HEK293 (cell line): ENCODE results near the gene JAK3.
"Not testable (repeated sequence)": the region's sequence is repeated elsewhere in the genome, so short reads cannot be mapped to it uniquely, and the experiment has no call there.

Experiments
- CTCF ChIA-PET: fragments of 350-600 bp; formaldehyde crosslinking; extraction: SDS; loops from one replicate; lab custom pipeline; 2021; ENCODE audit warnings: antibody characterized with exemption; lab: Yijun Ruan, JAX
- POLR2A ChIA-PET: fragments of 300-600 bp; formaldehyde crosslinking; extraction: SDS; loops from one replicate; lab custom pipeline; 2020; ENCODE audit warnings: antibody characterized with exemption, inconsistent platforms; lab: Yijun Ruan, JAX
- H3K27ac ChIP-seq: fragments of 200-500 bp; sonication (Bioruptor generic); 2 replicates; pipeline ENCODE4 v1.5.1; 2014; ENCODE audit warnings: low read depth, low read length, control low read depth, inconsistent platforms; ENCODE audit errors: extremely low read depth
- H3K36me3 ChIP-seq, 2 experiments: fragments of 200-500 bp in 1 of 2; sonication (Bioruptor generic) in 1 of 2; 1 replicate in 1 of 2; 2 replicates in 1 of 2; pipeline ENCODE4 v1.5.1; 2014 to 2017; ENCODE audit warnings: inconsistent platforms in 2 of 2, low read length in 2 of 2; ENCODE audit not compliant: control insufficient read depth in 2 of 2, insufficient read depth in 1 of 2
- H3K4me1 ChIP-seq: fragments of 200-500 bp; sonication (Bioruptor generic); 2 replicates; pipeline ENCODE4 v1.5.1; 2014; ENCODE audit warnings: mild to moderate bottlenecking, low read length, inconsistent platforms; ENCODE audit not compliant: control insufficient read depth, insufficient read depth
- H3K4me3 ChIP-seq: 2 replicates; pipeline ENCODE4 v1.5.1; 2011; ENCODE audit warnings: low read depth, mild to moderate bottlenecking, control low read depth, low read length, moderate library complexity
- H3K9me3 ChIP-seq: fragments of 200-500 bp; sonication (Bioruptor generic); 2 replicates; pipeline ENCODE4 v1.5.1; 2014; ENCODE audit warnings: low read depth, low read length, inconsistent platforms; ENCODE audit not compliant: control insufficient read depth, insufficient read depth
- EGR2 ChIP-seq: fragments of 450-650 bp; formaldehyde crosslinking; IDR thresholded peaks from 2 replicates; pipeline ENCODE4 v1.5.1; 2016; ENCODE audit warnings: low read depth, missing biosample characterization, missing genetic modification characterization
- KLF1 ChIP-seq: fragments of 450-650 bp; formaldehyde crosslinking; IDR thresholded peaks from 2 replicates; pipeline ENCODE4 v1.5.1; 2016; ENCODE audit warnings: missing biosample characterization, missing genetic modification characterization
- KLF10 ChIP-seq: fragments of 450-650 bp; IDR thresholded peaks from 2 replicates; pipeline ENCODE4 v1.5.1; 2018; ENCODE audit warnings: missing biosample characterization, mild to moderate bottlenecking, missing genetic modification characterization
- KLF8 ChIP-seq: fragments of 450-650 bp; formaldehyde crosslinking; IDR thresholded peaks from 2 replicates; pipeline ENCODE4 v1.5.1; 2016; ENCODE audit warnings: missing biosample characterization, missing genetic modification characterization
- KLF9 ChIP-seq: fragments of 450-650 bp; formaldehyde crosslinking; IDR thresholded peaks from 2 replicates; pipeline ENCODE4 v1.5.1; 2016; ENCODE audit warnings: missing biosample characterization, missing genetic modification characterization, low read depth
- PRDM10 ChIP-seq: fragments of 450-650 bp; formaldehyde crosslinking; IDR thresholded peaks from 2 replicates; pipeline ENCODE4 v1.5.1; 2016; ENCODE audit warnings: missing biosample characterization, missing genetic modification characterization
- SCRT1 ChIP-seq: fragments of 450-650 bp; formaldehyde crosslinking; IDR thresholded peaks from 2 replicates; pipeline ENCODE4 v1.5.1; 2016; ENCODE audit warnings: missing biosample characterization, missing genetic modification characterization, borderline replicate concordance
- SP2 ChIP-seq: fragments of 450-650 bp; formaldehyde crosslinking; IDR thresholded peaks from 2 replicates; pipeline ENCODE4 v1.5.1; 2016; ENCODE audit warnings: missing biosample characterization, missing genetic modification characterization
- SP3 ChIP-seq: fragments of 450-650 bp; formaldehyde crosslinking; IDR thresholded peaks from 2 replicates; pipeline ENCODE4 v1.5.1; 2016; ENCODE audit warnings: missing biosample characterization, missing genetic modification characterization
- ZBTB21 ChIP-seq: fragments of 450-650 bp; formaldehyde crosslinking; IDR thresholded peaks from 2 replicates; pipeline ENCODE4 v1.5.1; 2017; ENCODE audit warnings: missing biosample characterization, missing genetic modification characterization
- ZBTB7A ChIP-seq: fragments of 450-650 bp; formaldehyde crosslinking; IDR thresholded peaks from 2 replicates; pipeline ENCODE4 v1.5.1; 2016; ENCODE audit warnings: low read depth, missing biosample characterization, missing genetic modification characterization
- ZFHX2 ChIP-seq: fragments of 450-650 bp; formaldehyde crosslinking; conservative IDR thresholded peaks from 2 replicates; pipeline ENCODE4 v1.5.1; 2016; ENCODE audit warnings: missing biosample characterization, missing genetic modification characterization
- ZNF121 ChIP-seq: fragments of 450-650 bp; formaldehyde crosslinking; IDR thresholded peaks from 2 replicates; pipeline ENCODE4 v1.5.1; 2016; ENCODE audit warnings: missing biosample characterization, missing genetic modification characterization
- ZNF184 ChIP-seq: fragments of 450-650 bp; IDR thresholded peaks from 2 replicates; pipeline ENCODE4 v1.5.1; 2018; ENCODE audit warnings: missing biosample characterization, mild to moderate bottlenecking, missing genetic modification characterization
- ZNF239 ChIP-seq: fragments of 450-650 bp; formaldehyde crosslinking; IDR thresholded peaks from 2 replicates; pipeline ENCODE4 v1.5.1; 2016; ENCODE audit warnings: missing biosample characterization, missing genetic modification characterization
- ZNF24 ChIP-seq: fragments of 450-650 bp; formaldehyde crosslinking; IDR thresholded peaks from 2 replicates; pipeline ENCODE4 v1.5.1; 2016; ENCODE audit warnings: missing biosample characterization, missing genetic modification characterization
- ZNF521 ChIP-seq: fragments of 450-650 bp; formaldehyde crosslinking; IDR thresholded peaks from 2 replicates; pipeline ENCODE4 v1.5.1; 2017; ENCODE audit warnings: missing biosample characterization, mild to moderate bottlenecking, missing genetic modification characterization
- ZNF623 ChIP-seq: fragments of 450-650 bp; formaldehyde crosslinking; IDR thresholded peaks from 2 replicates; pipeline ENCODE4 v1.5.1; 2016; ENCODE audit warnings: missing biosample characterization, missing genetic modification characterization
- ZNF777 ChIP-seq: fragments of 450-650 bp; formaldehyde crosslinking; IDR thresholded peaks from 2 replicates; pipeline ENCODE4 v1.5.1; 2017; ENCODE audit warnings: missing biosample characterization, missing genetic modification characterization, borderline replicate concordance
- TF ChIP-seq, protein P1 (sequence below): fragments of 450-650 bp; formaldehyde crosslinking; IDR thresholded peaks from 2 replicates; pipeline ENCODE4 v1.5.1; 2016; ENCODE audit warnings: missing biosample characterization, missing genetic modification characterization
- TF ChIP-seq, protein P2 (sequence below): fragments of 450-650 bp; IDR thresholded peaks from 2 replicates; pipeline ENCODE4 v1.5.1; 2018; ENCODE audit warnings: missing biosample characterization, mild to moderate bottlenecking, missing genetic modification characterization

JAK3 gene

GRCh38 chr19:17778251-17778967 is 69.4 kb downstream of the JAK3 start:
- H3K4me3 ChIP-seq, result no peak overlapping the region
- POLR2A ChIA-PET, result no interaction called here
- H3K36me3 ChIP-seq, result no peaks in the 10 kb centered on the region

GRCh38 chr19:17777840-17778239 is 69.9 kb downstream of the JAK3 start:
- CTCF ChIA-PET, result interaction anchor here (0.7 to 3.2 kb wide), 3 partner anchors 11 to 81 kb away, joined by 3 to 16 read pairs (median 6); partner anchors contain the start of gene RPL18A
- H3K4me3 ChIP-seq, POLR2A ChIA-PET, H3K36me3 ChIP-seq, H3K27ac ChIP-seq, H3K9me3 ChIP-seq, H3K4me1 ChIP-seq: not testable (repeated sequence)
- TF ChIP-seq ZNF121 (tag by site-specific recombination) (peak; percentile 85), ZNF623 (tag by site-specific recombination) (peak; percentile 94)

More at GRCh38 chr19:17778251-17778967, 69.4 kb downstream of the JAK3 start:
- no peaks in the 10 kb centered on the region for H3K9me3 ChIP-seq
- TF ChIP-seq ZBTB21, result no peak
- no peak for TF ChIP-seq ZNF239 (tag by site-specific recombination)
- no peak for TF ChIP-seq ZNF521 (tag by site-specific recombination)
- peak; percentile 51; the same call in 1 of the 2 replicates for TF ChIP-seq SP3 (tag by site-specific recombination)
- TF ChIP-seq KLF9 (tag by site-specific recombination), result peak; percentile 51; the same call in 1 of the 2 replicates
- TF ChIP-seq KLF1 (tag by site-specific recombination), result peak; percentile 44
- TF ChIP-seq ZBTB7A (tag by site-specific recombination), result no peak
- TF ChIP-seq EGR2, result peak; percentile 67
- no peak for TF ChIP-seq ZNF184
- TF ChIP-seq SCRT1 (tag by site-specific recombination), result no peak
- TF ChIP-seq KLF10 (tag by site-specific recombination), result no peak
- TF ChIP-seq, protein P1, sequence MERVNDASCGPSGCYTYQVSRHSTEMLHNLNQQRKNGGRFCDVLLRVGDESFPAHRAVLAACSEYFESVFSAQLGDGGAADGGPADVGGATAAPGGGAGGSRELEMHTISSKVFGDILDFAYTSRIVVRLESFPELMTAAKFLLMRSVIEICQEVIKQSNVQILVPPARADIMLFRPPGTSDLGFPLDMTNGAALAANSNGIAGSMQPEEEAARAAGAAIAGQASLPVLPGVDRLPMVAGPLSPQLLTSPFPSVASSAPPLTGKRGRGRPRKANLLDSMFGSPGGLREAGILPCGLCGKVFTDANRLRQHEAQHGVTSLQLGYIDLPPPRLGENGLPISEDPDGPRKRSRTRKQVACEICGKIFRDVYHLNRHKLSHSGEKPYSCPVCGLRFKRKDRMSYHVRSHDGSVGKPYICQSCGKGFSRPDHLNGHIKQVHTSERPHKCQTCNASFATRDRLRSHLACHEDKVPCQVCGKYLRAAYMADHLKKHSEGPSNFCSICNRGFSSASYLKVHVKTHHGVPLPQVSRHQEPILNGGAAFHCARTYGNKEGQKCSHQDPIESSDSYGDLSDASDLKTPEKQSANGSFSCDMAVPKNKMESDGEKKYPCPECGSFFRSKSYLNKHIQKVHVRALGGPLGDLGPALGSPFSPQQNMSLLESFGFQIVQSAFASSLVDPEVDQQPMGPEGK (tag by site-specific recombination), result peak; percentile 54
- TF ChIP-seq ZNF777 (tag by site-specific recombination), result no peak
- TF ChIP-seq SP2 (tag by site-specific recombination), result peak; percentile 71
- TF ChIP-seq ZNF24 (tag by site-specific recombination), result no peak
- peak; percentile 47; the same call in 1 of the 2 replicates for TF ChIP-seq PRDM10 (tag by site-specific recombination)
- TF ChIP-seq, protein P2, sequence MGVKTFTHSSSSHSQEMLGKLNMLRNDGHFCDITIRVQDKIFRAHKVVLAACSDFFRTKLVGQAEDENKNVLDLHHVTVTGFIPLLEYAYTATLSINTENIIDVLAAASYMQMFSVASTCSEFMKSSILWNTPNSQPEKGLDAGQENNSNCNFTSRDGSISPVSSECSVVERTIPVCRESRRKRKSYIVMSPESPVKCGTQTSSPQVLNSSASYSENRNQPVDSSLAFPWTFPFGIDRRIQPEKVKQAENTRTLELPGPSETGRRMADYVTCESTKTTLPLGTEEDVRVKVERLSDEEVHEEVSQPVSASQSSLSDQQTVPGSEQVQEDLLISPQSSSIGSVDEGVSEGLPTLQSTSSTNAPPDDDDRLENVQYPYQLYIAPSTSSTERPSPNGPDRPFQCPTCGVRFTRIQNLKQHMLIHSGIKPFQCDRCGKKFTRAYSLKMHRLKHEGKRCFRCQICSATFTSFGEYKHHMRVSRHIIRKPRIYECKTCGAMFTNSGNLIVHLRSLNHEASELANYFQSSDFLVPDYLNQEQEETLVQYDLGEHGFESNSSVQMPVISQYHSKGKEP (tag by site-specific recombination), result no peak
- TF ChIP-seq ZFHX2, result peak; percentile 61
- TF ChIP-seq KLF8 (tag by site-specific recombination), result peak; percentile 78; the same call in 1 of the 2 replicates
- H3K4me1 ChIP-seq, result no peaks in the 10 kb centered on the region
- CTCF ChIA-PET, result interaction anchor here (0.6 to 3.2 kb wide), 2 partner anchors 11 to 71 kb away, joined by 6 to 16 read pairs; no protein-coding TSS in a partner anchor
- H3K27ac ChIP-seq, result no peak overlapping the region
